GM19395 (cell line): ENCODE measurements around the gene PEX1.
"Not testable (repeated sequence)": the region's sequence is repeated elsewhere in the genome, so short reads cannot be mapped to it uniquely, and the experiment has no call there.

Source experiments
- ATAC-seq: cut with Tn5 transposase; IDR thresholded peaks from one replicate; pipeline ENCODE4 v1.9.1; 2021; ENCODE audit warnings: mild to moderate bottlenecking, moderate library complexity; ENCODE audit not compliant: unreplicated experiment

PEX1 gene

GRCh38 chr7:92461027-92462003, 67.0 kb downstream of the PEX1 start:
- peak; percentile 77 for ATAC-seq

GRCh38 chr7:92460510-92460909, 67.8 kb downstream of the PEX1 start:
- no peak for ATAC-seq

- no peak for ATAC-seq
Observed at GRCh38 chr7:92460109-92460508, 68.2 kb downstream of the PEX1 start.

- ATAC-seq, result no peak
Observed at GRCh38 chr7:92456236-92456635, 72.1 kb downstream of the PEX1 start.

- no peak for ATAC-seq
Observed at GRCh38 chr7:92451645-92452044, 76.7 kb downstream of the PEX1 start.

GRCh38 chr7:92448205-92448747, 80.0 kb downstream of the PEX1 start:
- peak; percentile 62 for ATAC-seq

GRCh38 chr7:92447345-92448204, 80.7 kb downstream of the PEX1 start, which contains the start of gene GATAD1:
Gene GATAD1, plus strand, starts transcription at chr7:92447482. Its CDS starts 248 bp downstream, at chr7:92447730.
- peak; percentile 88 for ATAC-seq

GRCh38 chr7:92446869-92447344, 81.4 kb downstream of the PEX1 start:
- ATAC-seq, result no peak

- not testable (repeated sequence) for ATAC-seq
Observed at GRCh38 chr7:92442720-92443119, 85.6 kb downstream of the PEX1 start.

- ATAC-seq, result no peak
Observed at GRCh38 chr7:92437956-92438491, 90.3 kb downstream of the PEX1 start.
